Stimulated activated CD8-positive, alpha-beta memory T cell treated with anti-CD3 and anti-CD28 coated beads, Interleukin-15, amount 100 ng/mL, for 48 hours (primary cell): ENCODE results near the gene TPMT.

Source experiments
- DNase-seq, 2 donors: peaks; one replicate each; pipeline ENCODE4 v3.0.0-alpha.2; 2020; ENCODE audit warnings: low read depth in 2 of 2

Gene TPMT

GRCh38 chr6:18117136-18117535, 37.7 kb downstream of the TPMT start:
- no peak for DNase-seq

GRCh38 chr6:18115356-18115755, 39.5 kb downstream of the TPMT start:
- peak in 1 of 2 donors; percentile 10 for DNase-seq

GRCh38 chr6:18110162-18110561, 44.7 kb downstream of the TPMT start:
- no peak for DNase-seq

GRCh38 chr6:18107061-18107460, 47.8 kb downstream of the TPMT start:
- no peak for DNase-seq

- DNase-seq: no peak
These were observed 51.9 kb downstream of the TPMT start for GRCh38 chr6:18102783-18103509.

- no peak for DNase-seq
These were observed 53.0 kb downstream of the TPMT start for GRCh38 chr6:18101873-18102272.

GRCh38 chr6:18101271-18101670, 53.6 kb downstream of the TPMT start:
- no peak for DNase-seq

- DNase-seq: no peak
These were observed 54.6 kb downstream of the TPMT start for GRCh38 chr6:18100296-18100695.

- no peak for DNase-seq
These were observed 55.4 kb downstream of the TPMT start for GRCh38 chr6:18099511-18099910.

- DNase-seq: no peak
These were observed 58.5 kb downstream of the TPMT start for GRCh38 chr6:18096423-18096822.

- no peak for DNase-seq
These were observed 63.5 kb downstream of the TPMT start for GRCh38 chr6:18091382-18091781.

- no peak for DNase-seq
These were observed 64.5 kb downstream of the TPMT start for GRCh38 chr6:18090349-18090786.

- no peak for DNase-seq
These were observed 66.2 kb downstream of the TPMT start for GRCh38 chr6:18088419-18089296.

- DNase-seq: no peak
These were observed 67.3 kb downstream of the TPMT start for GRCh38 chr6:18087396-18088165.

GRCh38 chr6:18081025-18081668, 73.7 kb downstream of the TPMT start:
- DNase-seq: no peak

GRCh38 chr6:18080544-18080943, 74.3 kb downstream of the TPMT start:
- DNase-seq: no peak

GRCh38 chr6:18078866-18079265, 76.0 kb downstream of the TPMT start:
- no peak for DNase-seq
